GM18526 (cell line): ENCODE measurements around the gene AHCY.

Experiments
- POLR2A ChIP-seq: IDR thresholded peaks from 3 replicates; pipeline ENCODE4 v1.6.1; 2011; ENCODE audit not compliant: insufficient read length; ENCODE audit errors: extremely low read depth

AHCY gene

GRCh38 chr20:34240693-34241615 lies 62.2 kb downstream of the AHCY start, which contains the start of gene ASIP:
TSS of gene ASIP (plus strand) at chr20:34241423. CDS start at chr20:34260375, 18,952 bp downstream.
- no peak for TF ChIP-seq POLR2A

- no peak for TF ChIP-seq POLR2A
Observed at GRCh38 chr20:34240121-34240520, 63.0 kb downstream of the AHCY start.

- TF ChIP-seq POLR2A: no peak
Observed at GRCh38 chr20:34237942-34238341, 65.2 kb downstream of the AHCY start.

GRCh38 chr20:34235875-34236274 lies 67.3 kb downstream of the AHCY start:
- TF ChIP-seq POLR2A: no peak

GRCh38 chr20:34233687-34234086 lies 69.5 kb downstream of the AHCY start:
- TF ChIP-seq POLR2A: no peak

- no peak for TF ChIP-seq POLR2A
Observed at GRCh38 chr20:34232494-34233087, 70.6 kb downstream of the AHCY start.

- TF ChIP-seq POLR2A: no peak
Observed at GRCh38 chr20:34231634-34232033, 71.5 kb downstream of the AHCY start.
